ENCODE data around the gene PLEKHA4.
A peak's percentile ranks its signal among the peaks of the same experiment; 100 is the strongest.

PLEKHA4 gene

GRCh38 chr19:48830088-48830487, 38.3 kb downstream of the PLEKHA4 start:
- DNase-seq (ENCODE audit: low read depth in 2 of 2) = no peak

DNA sequence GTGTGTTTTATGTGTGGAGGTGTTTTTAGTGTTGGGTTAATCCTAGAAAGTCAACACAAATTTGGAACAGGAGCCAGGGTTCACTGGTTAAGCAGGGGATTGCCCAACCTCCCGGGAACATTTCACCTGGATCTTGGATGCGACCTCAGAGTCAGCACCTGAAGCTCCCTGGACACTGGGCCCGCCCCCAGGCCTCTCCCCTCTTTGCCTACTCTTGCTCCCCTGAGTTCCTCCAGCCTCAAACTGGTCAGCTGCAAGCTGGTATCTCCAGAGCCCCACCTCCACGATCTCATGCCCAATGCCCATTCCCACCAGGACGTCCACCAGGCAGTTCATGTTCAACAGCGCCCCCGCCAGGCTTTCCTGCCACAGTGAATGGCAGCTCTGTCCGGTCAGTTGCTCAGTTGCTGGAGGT, 41.8 kb downstream of the PLEKHA4 start:
- no peak for DNase-seq (ENCODE audit: low read depth in 2 of 2)

GRCh38 chr19:48822514-48822913, 45.9 kb downstream of the PLEKHA4 start:
- no peak for DNase-seq (ENCODE audit: low read depth in 2 of 2)

- no peak for DNase-seq (ENCODE audit: low read depth in 2 of 2)
Observed at GRCh38 chr19:48821633-48822032, 46.8 kb downstream of the PLEKHA4 start.

DNA sequence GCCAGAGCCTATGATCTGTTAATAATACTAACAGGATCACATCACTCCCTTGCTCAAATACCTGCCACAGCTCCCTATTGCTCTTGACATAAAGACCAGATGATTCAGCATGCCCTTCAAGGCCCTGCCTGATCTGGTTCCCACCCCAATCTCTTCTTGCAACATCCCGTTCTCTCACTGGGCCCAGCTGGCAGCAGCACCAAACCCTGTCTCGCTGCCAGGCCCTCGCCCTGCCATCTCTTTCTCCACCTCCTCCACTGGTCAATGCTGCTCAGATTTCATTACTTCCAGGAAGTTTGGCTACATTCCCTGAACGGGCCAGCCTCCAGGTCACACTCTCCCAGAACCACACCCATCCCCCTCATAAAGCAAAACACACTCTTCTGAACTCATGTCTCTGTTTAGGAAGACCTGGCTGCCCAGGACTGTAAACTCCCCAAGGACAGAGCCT, 49.0 kb downstream of the PLEKHA4 start:
- DNase-seq (ENCODE audit: low read depth in 2 of 2) = no peak

DNA sequence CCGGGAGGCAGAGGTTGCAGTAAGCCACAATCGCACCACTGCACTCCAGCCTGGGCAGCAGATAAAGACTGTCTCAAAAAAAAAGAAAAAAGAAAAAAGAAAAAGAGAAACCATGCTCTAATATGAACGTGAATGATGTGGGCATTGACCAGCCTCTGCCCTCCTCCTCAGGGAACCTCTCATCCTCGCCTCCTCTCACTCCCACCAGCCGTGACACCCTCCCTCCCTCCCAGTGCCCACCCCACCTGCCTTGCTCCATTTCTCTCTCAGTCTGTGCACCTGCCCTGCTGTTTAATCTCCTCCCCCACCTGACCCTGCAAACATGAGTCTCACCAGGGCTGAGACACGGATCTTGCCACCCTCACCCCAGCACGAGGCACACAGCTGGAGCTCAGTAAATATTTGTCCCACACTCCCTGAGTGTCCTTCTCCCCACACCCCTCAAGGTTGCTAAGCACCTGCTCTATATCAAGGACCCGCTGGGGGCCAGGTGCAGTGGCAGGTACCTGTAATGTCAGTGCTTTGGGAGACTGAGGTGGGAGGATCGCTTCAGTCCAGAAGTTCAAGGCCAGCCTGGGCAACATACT, 50.1 kb downstream of the PLEKHA4 start:
- no peak for DNase-seq (ENCODE audit: low read depth in 2 of 2)

DNA sequence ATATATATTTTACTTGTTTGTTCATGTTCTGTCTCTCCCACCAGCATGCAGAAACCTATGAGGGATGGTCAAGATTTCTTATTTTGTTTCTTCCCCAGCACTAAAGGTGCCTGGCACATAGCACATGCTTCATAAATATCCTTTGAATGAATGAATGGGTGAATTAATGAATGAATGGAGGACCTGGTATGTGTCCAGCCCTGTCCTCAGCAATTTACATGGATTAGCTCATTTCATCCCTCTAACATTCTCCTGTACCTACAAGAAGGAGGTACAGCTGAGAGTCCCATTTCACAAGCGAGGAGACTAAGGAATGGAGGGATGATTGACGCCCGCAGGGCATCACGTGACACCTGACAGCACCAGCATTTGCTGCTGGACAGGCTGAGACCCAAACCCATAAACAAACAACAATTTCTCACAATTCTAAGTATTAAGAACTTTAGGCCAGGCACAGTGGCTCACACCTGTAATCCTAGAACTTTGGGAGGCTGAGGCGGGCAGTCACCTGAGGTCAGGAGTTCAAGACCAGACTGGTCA, 50.8 kb downstream of the PLEKHA4 start:
- DNase-seq (ENCODE audit: low read depth in 2 of 2) = no peak

DNA sequence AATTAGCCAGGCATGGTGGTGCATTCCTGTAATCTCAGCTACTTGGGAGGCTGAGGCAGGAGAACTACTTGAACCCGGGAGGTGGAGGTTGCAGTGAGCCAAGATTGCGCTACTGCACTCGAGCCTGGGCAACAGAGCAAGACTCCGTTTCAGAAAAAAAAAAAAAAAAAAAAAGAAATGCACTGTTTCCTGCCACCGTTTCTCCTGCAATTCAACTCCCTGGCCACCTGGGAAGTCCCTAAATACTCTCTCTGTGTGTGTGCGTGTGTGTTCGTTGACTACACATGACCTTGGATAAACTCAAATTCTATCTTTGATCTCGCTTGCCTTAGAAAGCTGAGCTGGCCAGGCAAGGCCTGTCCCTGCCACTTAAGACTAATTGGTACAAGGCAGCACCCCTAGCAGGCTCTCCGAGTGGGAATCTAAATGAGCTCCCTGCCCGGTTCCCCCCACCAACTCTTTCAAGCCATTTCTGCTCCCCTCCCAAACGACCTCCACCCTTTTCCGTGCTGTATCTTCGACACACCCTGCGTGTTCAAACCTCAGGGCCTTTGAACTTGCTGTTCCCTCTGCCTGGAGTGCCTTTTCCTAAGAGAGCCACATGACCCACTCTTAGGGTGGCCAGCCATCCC, 52.4 kb downstream of the PLEKHA4 start:
- no peak for DNase-seq (ENCODE audit: low read depth in 2 of 2)

GRCh38 chr19:48814895-48815294, 53.5 kb downstream of the PLEKHA4 start:
- no peak for DNase-seq (ENCODE audit: low read depth in 2 of 2)

GRCh38 chr19:48813123-48813913, 55.1 kb downstream of the PLEKHA4 start:
- DNase-seq (ENCODE audit: low read depth in 2 of 2) = no peak

- peak; percentile 12 to 32 for DNase-seq (ENCODE audit: low read depth in 2 of 2)
Observed at GRCh38 chr19:48812094-48812929, 56.1 kb downstream of the PLEKHA4 start.

DNA sequence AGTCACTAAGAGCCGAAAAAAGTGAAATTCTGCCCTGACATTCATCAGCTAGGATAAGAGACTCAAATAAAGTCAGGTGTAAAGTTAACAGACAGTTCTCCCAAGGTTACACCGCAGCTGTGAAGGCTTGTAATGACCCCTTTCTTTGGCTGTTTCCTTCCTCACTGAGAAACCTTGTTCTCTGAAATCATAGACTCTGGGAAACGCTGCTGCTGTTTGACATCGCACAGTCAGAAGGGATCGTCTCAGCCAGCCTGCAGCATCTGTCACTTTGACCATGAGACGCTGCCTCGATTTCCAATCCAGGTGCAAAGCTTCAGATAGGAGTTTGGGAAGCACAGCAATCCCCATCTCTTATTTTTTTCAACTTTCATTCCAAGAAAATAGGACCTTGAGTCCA, 58.3 kb downstream of the PLEKHA4 start:
- no peak for DNase-seq (ENCODE audit: low read depth in 2 of 2)

DNA sequence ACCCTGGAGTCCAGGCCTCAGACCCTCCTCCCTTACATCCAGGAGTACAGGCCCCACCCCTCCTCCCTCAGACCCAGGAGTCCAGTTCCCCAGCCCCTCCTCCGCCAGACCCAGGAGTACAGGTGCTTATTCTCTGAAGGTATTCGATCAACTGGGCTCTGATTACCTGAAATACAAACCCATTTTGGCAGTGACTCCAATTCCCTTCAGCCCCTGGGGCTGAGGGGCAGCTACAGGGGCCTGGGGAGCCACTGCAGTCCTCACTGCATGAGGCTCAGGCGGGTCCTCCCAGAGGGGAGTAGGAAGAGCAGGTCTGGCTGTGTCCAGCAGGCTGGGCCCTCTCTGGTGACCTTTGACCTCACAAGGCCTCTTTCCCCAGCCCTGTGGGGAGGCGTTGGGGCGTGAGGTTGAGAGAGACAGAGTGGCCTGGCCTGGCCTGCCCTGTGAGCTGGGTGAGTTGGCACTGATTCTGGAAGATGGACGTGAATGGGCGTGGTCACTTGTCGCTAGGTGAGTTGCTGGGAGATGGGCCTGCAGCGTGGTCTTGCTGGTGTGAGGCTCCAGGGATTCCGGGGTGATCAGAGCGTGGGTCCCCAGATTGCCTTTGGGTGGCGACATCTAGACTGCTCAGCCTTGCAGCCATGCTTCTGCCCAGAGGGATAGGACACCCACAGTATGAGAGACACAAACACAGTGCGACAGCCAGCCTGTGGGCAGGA, 60.7 kb downstream of the PLEKHA4 start:
- no peak for DNase-seq (ENCODE audit: low read depth in 2 of 2)

DNA sequence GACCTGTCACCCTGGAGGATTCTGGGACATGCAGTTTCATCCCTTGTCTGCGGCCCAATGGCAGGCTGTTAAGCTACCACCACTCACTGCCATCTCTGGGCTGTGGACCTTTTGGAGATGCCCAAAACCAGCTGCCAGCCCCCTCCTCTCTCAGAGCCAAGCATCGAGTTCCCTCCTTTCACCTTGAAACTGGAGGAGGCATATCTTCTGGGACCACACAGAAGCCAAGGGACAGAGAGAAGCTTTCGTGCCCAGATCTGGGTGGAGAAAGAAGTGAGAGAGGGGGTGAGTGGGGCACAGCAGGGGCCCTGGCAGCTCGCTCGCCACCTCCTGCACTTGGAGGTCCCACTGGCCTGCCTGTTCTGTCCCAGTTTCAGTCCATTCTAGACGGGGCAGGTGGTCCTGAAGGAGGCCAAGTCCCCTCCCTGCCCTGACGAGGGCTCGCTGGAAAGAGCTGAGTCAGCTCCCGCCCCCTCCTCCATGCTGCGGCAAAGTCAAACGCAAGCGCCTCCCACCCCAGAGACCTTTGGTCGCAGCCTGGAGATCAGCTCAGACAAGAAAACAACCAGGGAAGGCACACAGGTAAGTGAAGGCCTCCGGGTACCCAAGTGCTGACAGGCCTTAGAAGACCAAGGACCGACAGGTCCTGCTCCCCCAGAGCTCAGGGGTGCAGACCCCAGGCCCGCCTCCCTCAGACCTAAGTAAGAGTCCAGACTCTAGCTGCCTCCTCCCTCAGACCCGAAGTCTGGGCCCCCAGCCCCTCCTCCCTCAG, 61.4 kb downstream of the PLEKHA4 start:
- DNase-seq (ENCODE audit: low read depth in 2 of 2) = no peak

GRCh38 chr19:48806518-48806817, 61.9 kb downstream of the PLEKHA4 start:
- DNase-seq (ENCODE audit: low read depth in 2 of 2) = no peak

DNA sequence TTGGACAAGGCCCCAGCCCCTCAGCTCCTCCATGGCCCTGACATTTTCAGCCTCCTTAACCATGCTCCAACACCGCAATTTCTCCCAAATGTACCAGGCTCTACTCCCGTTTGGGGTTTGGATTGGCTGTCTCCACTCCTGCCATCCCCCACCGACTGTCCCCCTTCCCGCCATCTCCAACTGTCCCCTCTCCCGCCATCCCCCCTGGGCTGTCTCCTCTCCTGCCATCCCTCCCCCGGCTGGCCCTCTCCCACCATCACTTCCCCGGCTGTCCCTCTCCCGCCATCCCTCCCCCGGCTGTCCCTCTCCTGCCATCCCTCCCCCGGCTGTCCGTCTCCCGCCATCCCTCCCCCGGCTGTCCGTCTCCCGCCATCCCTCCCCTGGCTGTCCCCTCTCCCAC, 63.0 kb downstream of the PLEKHA4 start:
- no peak for DNase-seq (ENCODE audit: low read depth in 2 of 2)

DNA sequence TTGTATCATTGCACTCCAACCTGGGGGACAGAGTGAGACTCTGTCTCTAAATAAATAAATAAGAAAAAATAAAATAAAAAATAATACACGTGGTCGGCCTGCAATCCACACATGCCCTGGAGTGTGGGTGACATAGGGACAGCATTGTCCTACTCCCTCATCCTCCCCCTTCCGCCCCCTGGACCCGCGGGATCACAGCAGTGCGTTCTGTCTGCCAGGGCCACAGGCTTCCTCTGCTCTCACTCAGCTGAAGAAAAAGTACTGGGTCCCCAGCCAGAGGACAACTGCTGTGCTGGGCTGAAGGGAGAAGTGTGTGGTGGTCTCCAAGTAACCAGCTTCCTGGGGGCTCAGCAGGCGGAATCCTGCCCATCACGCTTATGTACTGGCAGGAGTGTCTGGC, 63.9 kb downstream of the PLEKHA4 start:
- no peak for DNase-seq (ENCODE audit: low read depth in 2 of 2)

DNA sequence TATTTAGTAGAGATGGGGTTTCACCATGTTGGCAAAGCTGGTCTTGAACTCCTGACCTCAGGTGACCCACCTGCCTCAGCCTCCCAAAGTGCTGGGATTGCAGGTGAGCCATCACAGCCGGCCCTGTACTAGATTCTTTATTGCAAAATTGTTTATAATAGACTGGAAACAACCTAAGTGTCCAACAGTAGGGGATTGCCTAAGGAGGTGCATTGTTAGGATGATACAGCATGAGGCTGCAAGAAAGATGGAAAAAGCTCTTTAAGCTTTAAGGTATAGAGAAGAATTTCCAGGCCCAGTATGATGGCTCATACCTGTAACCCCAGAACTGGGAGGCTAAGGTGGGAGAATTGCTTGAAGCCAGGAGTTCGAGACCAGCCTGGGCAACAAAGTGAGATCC, 65.8 kb downstream of the PLEKHA4 start:
- DNase-seq (ENCODE audit: low read depth in 2 of 2) = no peak

- DNase-seq (ENCODE audit: low read depth in 2 of 2) = no peak
Observed at GRCh38 chr19:48799358-48800300, 68.8 kb downstream of the PLEKHA4 start.

All from stimulated activated CD8-positive, alpha-beta memory T cell treated with anti-CD3 and anti-CD28 coated beads, Interleukin-7, amount 100 ng/mL, for 1 hour (primary cell).